HCT116 (cell line): ENCODE results near the gene MATR3.

Experiments used
- ATF3 ChIP-seq: IDR thresholded peaks from 2 replicates; pipeline ENCODE4 v1.6.1; 2012
- CTCF ChIP-seq, 3 experiments: fragments of 200-600 bp in 1 of 3; sonication (generic) in 1 of 3; IDR thresholded peaks in 2 of 3; conservative IDR thresholded peaks in 1 of 3; 2 replicates each; pipeline ENCODE4 v1.5.1; 2012 to 2017; ENCODE audit warnings: low read depth in 2 of 3, low read length in 2 of 3, antibody characterized with exemption in 1 of 3, borderline replicate concordance in 1 of 3, control low read depth in 1 of 3, mild to moderate bottlenecking in 1 of 3, mixed read lengths in 1 of 3, mixed run types in 1 of 3, moderate library complexity in 1 of 3; ENCODE audit not compliant: insufficient read depth in 1 of 3
- EGR1 ChIP-seq: IDR thresholded peaks from 2 replicates; pipeline ENCODE4 v1.6.1; 2012; ENCODE audit warnings: low read depth
- EZH2 ChIP-seq: fragments of 200-600 bp; sonication (generic); IDR thresholded peaks from 2 replicates; pipeline ENCODE4 v1.6.1; 2017; ENCODE audit warnings: antibody characterized with exemption, mixed run types
- MAX ChIP-seq: IDR thresholded peaks from 2 replicates; pipeline ENCODE4 v1.6.1; 2012
- POLR2A ChIP-seq: IDR thresholded peaks from 2 replicates; pipeline ENCODE4 v1.7.0; 2011; ENCODE audit warnings: borderline replicate concordance; ENCODE audit not compliant: insufficient read depth, insufficient read length; ENCODE audit errors: extremely low read depth
- POLR2AphosphoS5 ChIP-seq: IDR thresholded peaks from 2 replicates; pipeline ENCODE4 v1.6.1; 2011; ENCODE audit warnings: mild to moderate bottlenecking, low read depth, low read length, moderate library complexity
- RAD21 ChIP-seq: IDR thresholded peaks from 2 replicates; pipeline ENCODE4 v1.6.1; 2012; ENCODE audit warnings: low read depth, mild to moderate bottlenecking
- REST ChIP-seq: IDR thresholded peaks from 2 replicates; pipeline ENCODE4 v1.6.1; 2012; ENCODE audit warnings: low read depth
- SIN3A ChIP-seq: IDR thresholded peaks from 2 replicates; pipeline ENCODE4 v1.6.1; 2012; ENCODE audit warnings: low read depth
- TCF7L2 ChIP-seq: IDR thresholded peaks from 2 replicates; pipeline ENCODE4 v1.7.0; 2011; ENCODE audit warnings: borderline replicate concordance, inconsistent platforms; ENCODE audit not compliant: insufficient read depth, insufficient read length; ENCODE audit errors: extremely low read depth
- YY1 ChIP-seq: IDR thresholded peaks from 2 replicates; pipeline ENCODE4 v1.6.1; 2011; ENCODE audit warnings: low read length, low read depth, moderate library complexity, mild to moderate bottlenecking; ENCODE audit not compliant: insufficient replicate concordance; ENCODE audit errors: extremely low read depth
- ZNF274 ChIP-seq: fragments of 200-500 bp; sonication (Bioruptor generic); IDR thresholded peaks from 2 replicates; pipeline ENCODE4 v1.6.1; 2014; ENCODE audit warnings: mild to moderate bottlenecking, low read depth, low read length, inconsistent platforms

- TF ChIP-seq REST (no peak), CTCF (IDR thresholded peaks at IDR 0.05 in 2 of 3, conservative IDR thresholded peaks at IDR 0.05 in 1 of 3; ENCODE audit: borderline replicate concordance in 1 of 3, insufficient read depth in 1 of 3, low read depth in 2 of 3, low read length in 2 of 3) (no peak), TCF7L2 (no peak), MAX (no peak), ZNF274 (no peak), POLR2AphosphoS5 (no peak), POLR2A (no peak), ATF3 (no peak), RAD21 (no peak), EGR1 (no peak), EZH2 (no peak), YY1 (no peak), SIN3A (no peak)
Measured at GRCh38 chr5:139304391-139305324, 11.1 kb downstream of the MATR3 start.
